ENCODE results near the gene TBCK.

The TBCK gene

DNA sequence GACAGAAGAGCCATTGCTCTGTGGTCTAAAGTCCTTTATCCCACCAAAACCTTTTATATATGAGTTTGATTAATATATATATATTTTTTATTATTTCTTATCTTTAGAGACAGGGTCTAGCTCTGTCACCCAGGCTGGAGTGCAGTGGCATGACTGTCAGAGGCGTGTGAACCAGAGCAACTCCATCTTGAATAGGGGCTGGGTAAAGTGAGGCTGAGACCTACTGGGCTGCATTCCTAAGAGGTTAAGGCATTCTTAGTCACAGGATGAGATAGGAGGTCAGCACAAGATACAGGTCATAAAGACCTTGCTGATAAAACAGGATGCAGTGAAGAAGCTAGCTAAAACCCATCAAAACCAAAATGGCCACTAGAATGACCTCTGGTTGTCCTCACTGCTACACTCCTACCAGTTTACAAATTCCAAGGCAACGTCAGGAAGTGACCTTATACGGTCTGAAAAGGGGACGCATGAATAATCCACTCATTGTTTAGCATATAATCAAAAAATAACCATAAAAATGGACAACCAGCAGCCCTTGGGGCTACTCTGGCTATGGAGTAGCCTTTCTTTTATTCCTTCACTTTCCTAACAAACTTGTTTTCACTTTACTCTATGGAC lies 10.5 kb downstream of the TBCK start:
- Histone ChIP-seq H3K79me2 (ENCODE audit: insufficient read depth, low read length) (no peaks in the 10 kb centered on the region), H3K4me2 (ENCODE audit: low read length) (no peak overlapping the region), H3K4me1 (ENCODE audit: insufficient read depth, low read length, severe bottlenecking) (no peaks in the 10 kb centered on the region), H4K20me1 (ENCODE audit: insufficient read depth, low read length) (no peaks in the 10 kb centered on the region), H3K4me3 (ENCODE audit: low read depth, low read length, poor library complexity, severe bottlenecking) (no peak overlapping the region), H3K27ac (ENCODE audit: low read depth, low read length, poor library complexity, severe bottlenecking) (no peak overlapping the region), H3K36me3 (ENCODE audit: insufficient read depth, low read length) (peaks cover 6% of the 10 kb centered on the region), H3F3A (ENCODE audit: insufficient read depth, low read length) (no peaks in the 10 kb centered on the region; the same call in 1 of the 2 replicates), H3K27me3 (ENCODE audit: insufficient read depth, low read length) (no peaks in the 10 kb centered on the region), H2AFZ (ENCODE audit: low read length) (no peak overlapping the region), H3K9me3 (ENCODE audit: low read length) (no peaks in the 10 kb centered on the region), H3K9me2 (ENCODE audit: low read depth, low read length) (no peaks in the 10 kb centered on the region), H3K9ac (ENCODE audit: low read length) (no peak overlapping the region)
- TF ChIP-seq CTCF (IDR thresholded peaks at IDR 0.05; ENCODE audit: low read length), result no peak
- no peak for TF ChIP-seq EZH2 (IDR thresholded peaks at IDR 0.05; ENCODE audit: borderline replicate concordance, low read length)

GRCh38 chr4:106304632-106305031 lies 11.4 kb downstream of the TBCK start:
- H3K9me3 ChIP-seq (ENCODE audit: low read length), result no peaks in the 10 kb centered on the region

DNA sequence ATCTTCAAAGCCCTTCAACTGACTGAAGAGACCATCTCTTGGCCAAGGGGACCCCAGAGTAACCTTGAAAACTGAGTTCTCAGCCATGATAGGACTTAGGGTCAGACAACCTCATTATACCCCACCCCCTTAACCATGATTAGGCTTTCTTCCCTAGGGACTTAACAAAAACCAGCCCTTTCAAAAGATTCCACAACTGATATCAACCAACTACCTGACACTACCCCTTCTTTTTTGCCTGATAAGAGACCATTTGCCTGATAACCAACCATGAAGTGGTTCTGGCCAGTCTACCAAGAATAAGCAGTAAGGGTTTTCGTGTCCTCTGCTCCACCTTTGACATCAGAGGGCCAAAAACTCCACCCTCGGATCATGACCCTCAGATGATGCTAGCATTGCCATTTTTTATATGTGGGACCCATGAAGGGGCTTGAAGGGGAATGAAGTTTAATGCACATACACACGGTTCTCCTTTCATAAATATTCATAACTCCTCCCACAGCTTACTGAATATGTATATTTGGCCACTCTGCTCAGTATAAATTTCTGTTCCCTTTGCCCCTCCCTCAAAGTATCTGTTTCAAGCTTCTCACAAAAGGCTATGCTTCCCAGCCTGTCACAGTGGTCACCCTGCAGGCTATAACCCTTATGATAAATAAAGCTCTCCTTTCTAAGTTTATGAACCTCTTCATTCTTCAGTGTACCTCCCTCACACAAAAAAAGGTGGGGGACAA lies 12.3 kb downstream of the TBCK start:
- H3K79me2 ChIP-seq (ENCODE audit: insufficient read depth, low read length), result no peaks in the 10 kb centered on the region
- no peaks in the 10 kb centered on the region for H4K20me1 ChIP-seq (ENCODE audit: insufficient read depth, low read length)
- no peak for TF ChIP-seq EZH2 (IDR thresholded peaks at IDR 0.05; ENCODE audit: borderline replicate concordance, low read length)
- TF ChIP-seq CTCF (IDR thresholded peaks at IDR 0.05; ENCODE audit: low read length), result no peak
- no peaks in the 10 kb centered on the region; the same call in 1 of the 2 replicates for H3F3A ChIP-seq (ENCODE audit: insufficient read depth, low read length)
- H3K27ac ChIP-seq (ENCODE audit: low read depth, low read length, poor library complexity, severe bottlenecking), result no peak overlapping the region
- H3K4me3 ChIP-seq (ENCODE audit: low read depth, low read length, poor library complexity, severe bottlenecking), result no peak overlapping the region
- peaks cover 13% of the 10 kb centered on the region for H3K36me3 ChIP-seq (ENCODE audit: insufficient read depth, low read length)
- H3K9ac ChIP-seq (ENCODE audit: low read length), result no peak overlapping the region
- no peaks in the 10 kb centered on the region for H3K9me2 ChIP-seq (ENCODE audit: low read depth, low read length)
- H2AFZ ChIP-seq (ENCODE audit: low read length), result no peak overlapping the region
- no peaks in the 10 kb centered on the region for H3K27me3 ChIP-seq (ENCODE audit: insufficient read depth, low read length)
- H3K4me1 ChIP-seq (ENCODE audit: insufficient read depth, low read length, severe bottlenecking), result no peaks in the 10 kb centered on the region
- H3K4me2 ChIP-seq (ENCODE audit: low read length), result no peak overlapping the region
- no peaks in the 10 kb centered on the region for H3K9me3 ChIP-seq (ENCODE audit: low read length)

More at GRCh38 chr4:106304632-106305031, 11.4 kb downstream of the TBCK start:
- Histone ChIP-seq H3K4me2 (ENCODE audit: low read length) (no peak overlapping the region), H3K4me1 (ENCODE audit: insufficient read depth, low read length, severe bottlenecking) (no peaks in the 10 kb centered on the region), H3K9ac (ENCODE audit: low read length) (no peak overlapping the region), H3K4me3 (ENCODE audit: low read depth, low read length, poor library complexity, severe bottlenecking) (no peak overlapping the region), H3K27me3 (ENCODE audit: insufficient read depth, low read length) (no peaks in the 10 kb centered on the region), H4K20me1 (ENCODE audit: insufficient read depth, low read length) (no peaks in the 10 kb centered on the region), H3K9me2 (ENCODE audit: low read depth, low read length) (no peaks in the 10 kb centered on the region), H2AFZ (ENCODE audit: low read length) (no peak overlapping the region), H3F3A (ENCODE audit: insufficient read depth, low read length) (no peaks in the 10 kb centered on the region; the same call in 1 of the 2 replicates), H3K27ac (ENCODE audit: low read depth, low read length, poor library complexity, severe bottlenecking) (no peak overlapping the region), H3K36me3 (ENCODE audit: insufficient read depth, low read length) (peaks cover 12% of the 10 kb centered on the region), H3K79me2 (ENCODE audit: insufficient read depth, low read length) (no peaks in the 10 kb centered on the region)
- TF ChIP-seq EZH2 (IDR thresholded peaks at IDR 0.05; ENCODE audit: borderline replicate concordance, low read length), result no peak
- TF ChIP-seq CTCF (IDR thresholded peaks at IDR 0.05; ENCODE audit: low read length), result no peak
